C4-2B (cell line): ENCODE data around the gene MPL.

Experiments
- ZFX ChIP-seq: fragments of 450-650 bp; IDR thresholded peaks from 2 replicates; pipeline ENCODE4 v1.6.1; 2017
- TF ChIP-seq, protein P1 (sequence below): fragments of 450-650 bp; conservative IDR thresholded peaks from 2 replicates; pipeline ENCODE4 v1.5.1; 2017; ENCODE audit warnings: mild to moderate bottlenecking

- TF ChIP-seq, protein P1, sequence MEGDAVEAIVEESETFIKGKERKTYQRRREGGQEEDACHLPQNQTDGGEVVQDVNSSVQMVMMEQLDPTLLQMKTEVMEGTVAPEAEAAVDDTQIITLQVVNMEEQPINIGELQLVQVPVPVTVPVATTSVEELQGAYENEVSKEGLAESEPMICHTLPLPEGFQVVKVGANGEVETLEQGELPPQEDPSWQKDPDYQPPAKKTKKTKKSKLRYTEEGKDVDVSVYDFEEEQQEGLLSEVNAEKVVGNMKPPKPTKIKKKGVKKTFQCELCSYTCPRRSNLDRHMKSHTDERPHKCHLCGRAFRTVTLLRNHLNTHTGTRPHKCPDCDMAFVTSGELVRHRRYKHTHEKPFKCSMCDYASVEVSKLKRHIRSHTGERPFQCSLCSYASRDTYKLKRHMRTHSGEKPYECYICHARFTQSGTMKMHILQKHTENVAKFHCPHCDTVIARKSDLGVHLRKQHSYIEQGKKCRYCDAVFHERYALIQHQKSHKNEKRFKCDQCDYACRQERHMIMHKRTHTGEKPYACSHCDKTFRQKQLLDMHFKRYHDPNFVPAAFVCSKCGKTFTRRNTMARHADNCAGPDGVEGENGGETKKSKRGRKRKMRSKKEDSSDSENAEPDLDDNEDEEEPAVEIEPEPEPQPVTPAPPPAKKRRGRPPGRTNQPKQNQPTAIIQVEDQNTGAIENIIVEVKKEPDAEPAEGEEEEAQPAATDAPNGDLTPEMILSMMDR = no peak
- TF ChIP-seq ZFX = no peak
These were observed 21.4 kb downstream of the MPL start, which contains the start of gene CDC20 for GRCh38 chr1:43358746-43359693.
